HG02885 (cell line): Measurements from ENCODE around the gene LRRC56.

Source experiments
- ATAC-seq: cut with Tn5 transposase; IDR thresholded peaks from one replicate; pipeline ENCODE4 v1.9.1; 2021; ENCODE audit warnings: mild to moderate bottlenecking; ENCODE audit not compliant: unreplicated experiment, poor library complexity

Gene LRRC56

GRCh38 chr11:518463-519202 lies 18.7 kb upstream of the LRRC56 start:
- ATAC-seq, result peak; percentile 93

- no peak for ATAC-seq
Observed at GRCh38 chr11:520428-521176, 16.7 kb upstream of the LRRC56 start.

- no peak for ATAC-seq
Observed at GRCh38 chr11:521177-521688, 16.1 kb upstream of the LRRC56 start.

GRCh38 chr11:526192-526591 lies 11.1 kb upstream of the LRRC56 start:
- no peak for ATAC-seq

- no peak for ATAC-seq
Observed at GRCh38 chr11:528166-528814, 9.0 kb upstream of the LRRC56 start.

- no peak for ATAC-seq
Observed at GRCh38 chr11:528815-529727, 8.3 kb upstream of the LRRC56 start.

- no peak for ATAC-seq
Observed at GRCh38 chr11:529728-530411, 7.5 kb upstream of the LRRC56 start.

- ATAC-seq, result no peak
Observed at GRCh38 chr11:530960-531831, 6.1 kb upstream of the LRRC56 start.

GRCh38 chr11:531919-532526 lies 5.3 kb upstream of the LRRC56 start:
- no peak for ATAC-seq

- ATAC-seq, result no peak
Observed at GRCh38 chr11:532527-532985, 4.8 kb upstream of the LRRC56 start.

GRCh38 chr11:532986-533585 lies 4.2 kb upstream of the LRRC56 start:
- no peak for ATAC-seq

- ATAC-seq, result no peak
Observed at GRCh38 chr11:533586-534395, 3.5 kb upstream of the LRRC56 start.

GRCh38 chr11:534396-535209 lies 2.7 kb upstream of the LRRC56 start:
- ATAC-seq, result peak; percentile 0

- ATAC-seq, result peak; percentile 15
Observed at GRCh38 chr11:535210-535518, 2.2 kb upstream of the LRRC56 start.

- ATAC-seq, result peak; percentile 75
Observed at GRCh38 chr11:535519-536454, 1.5 kb upstream of the LRRC56 start, which contains the start of gene HRAS. Gene HRAS (minus strand): TSS chr11:535576.
